ENCODE measurements around the gene EFNA5. TPM values are rescaled to one million over a fixed set of nuclear protein-coding genes. Genes with fewer than 3 reads are reported as not detected.

EFNA5 gene
- 7.2 and 13.1 TPM in 2 replicates for total RNA-seq (2014; rRNA removed)
- polyA plus RNA-seq (2012): 8.2 TPM

- DNase-seq (ENCODE audit: low read depth): peak; percentile 33
Observed at GRCh38 chr5:107670932-107671741, at the start of gene EFNA5. Gene EFNA5, minus strand, starts transcription at chr5:107670937.

GRCh38 chr5:107719034-107719606 lies 48.4 kb upstream of the EFNA5 start:
- peak; percentile 42 for DNase-seq (ENCODE audit: low read depth)

GRCh38 chr5:107717816-107718215 lies 47.1 kb upstream of the EFNA5 start:
- no peak for DNase-seq (ENCODE audit: low read depth)

GRCh38 chr5:107713228-107713627 lies 42.5 kb upstream of the EFNA5 start:
- no peak for DNase-seq (ENCODE audit: low read depth)

- no peak for DNase-seq (ENCODE audit: low read depth)
Observed at GRCh38 chr5:107712359-107712870, 41.7 kb upstream of the EFNA5 start.

GRCh38 chr5:107705402-107706014 lies 34.8 kb upstream of the EFNA5 start:
- peak; percentile 59 for DNase-seq (ENCODE audit: low read depth)

GRCh38 chr5:107704681-107705401 lies 34.1 kb upstream of the EFNA5 start:
- peak; percentile 14 for DNase-seq (ENCODE audit: low read depth)

- DNase-seq (ENCODE audit: low read depth): peak; percentile 28
Observed at GRCh38 chr5:107700481-107700880, 29.7 kb upstream of the EFNA5 start.

- no peak for DNase-seq (ENCODE audit: low read depth)
Observed at GRCh38 chr5:107699425-107699824, 28.7 kb upstream of the EFNA5 start.

- no peak for DNase-seq (ENCODE audit: low read depth)
Observed at GRCh38 chr5:107698286-107698685, 27.5 kb upstream of the EFNA5 start.

- no peak for DNase-seq (ENCODE audit: low read depth)
Observed at GRCh38 chr5:107696498-107696897, 25.8 kb upstream of the EFNA5 start.

- no peak for DNase-seq (ENCODE audit: low read depth)
Observed at GRCh38 chr5:107696080-107696479, 25.3 kb upstream of the EFNA5 start.

GRCh38 chr5:107687937-107688336 lies 17.2 kb upstream of the EFNA5 start:
- no peak for DNase-seq (ENCODE audit: low read depth)

GRCh38 chr5:107687404-107687803 lies 16.7 kb upstream of the EFNA5 start:
- no peak for DNase-seq (ENCODE audit: low read depth)

- no peak for DNase-seq (ENCODE audit: low read depth)
Observed at GRCh38 chr5:107682533-107682932, 11.8 kb upstream of the EFNA5 start.

- DNase-seq (ENCODE audit: low read depth): no peak
Observed at GRCh38 chr5:107680799-107681198, 10.1 kb upstream of the EFNA5 start.

- no peak for DNase-seq (ENCODE audit: low read depth)
Observed at GRCh38 chr5:107680099-107680498, 9.4 kb upstream of the EFNA5 start.

- DNase-seq (ENCODE audit: low read depth): peak; percentile 59
Observed at GRCh38 chr5:107676702-107677101, 6.0 kb upstream of the EFNA5 start.

GRCh38 chr5:107675201-107675600 lies 4.5 kb upstream of the EFNA5 start:
- DNase-seq (ENCODE audit: low read depth): no peak

GRCh38 chr5:107674655-107675054 lies 3.9 kb upstream of the EFNA5 start:
- no peak for DNase-seq (ENCODE audit: low read depth)

GRCh38 chr5:107673368-107674136 lies 2.8 kb upstream of the EFNA5 start:
- peak; percentile 88 for DNase-seq (ENCODE audit: low read depth)
